Measurements from ENCODE around the gene ERCC3. TPM values are rescaled to one million over a fixed set of nuclear protein-coding genes. Genes with fewer than 3 reads are reported as not detected.
"Not testable (repeated sequence)": the region's sequence is repeated elsewhere in the genome, so short reads cannot be mapped to it uniquely, and the experiment has no call there.

ERCC3 gene
- total RNA-seq, 1 donor = 45.3 TPM

- no peak overlapping the region for H3K4me3 ChIP-seq (ENCODE audit: low read length)
- no peaks in the 10 kb centered on the region for H3K27me3 ChIP-seq (ENCODE audit: insufficient read depth, low read length)
- no peaks in the 10 kb centered on the region for H3K4me1 ChIP-seq (ENCODE audit: insufficient read depth, low read length)
- no peaks in the 10 kb centered on the region for H3K9me3 ChIP-seq (ENCODE audit: low read depth, low read length)
These were observed 37.6 kb downstream of the ERCC3 start for GRCh38 chr2:127256381-127256780.

GRCh38 chr2:127255721-127256120 lies 38.2 kb downstream of the ERCC3 start:
- Histone ChIP-seq H3K4me1 (ENCODE audit: insufficient read depth, low read length) (no peaks in the 10 kb centered on the region), H3K27me3 (ENCODE audit: insufficient read depth, low read length) (no peaks in the 10 kb centered on the region), H3K4me3 (ENCODE audit: low read length) (no peak overlapping the region), H3K9me3 (ENCODE audit: low read depth, low read length) (no peaks in the 10 kb centered on the region)

GRCh38 chr2:127255146-127255545 lies 38.8 kb downstream of the ERCC3 start:
- Histone ChIP-seq H3K4me3 (ENCODE audit: low read length) (no peak overlapping the region), H3K9me3 (ENCODE audit: low read depth, low read length) (no peaks in the 10 kb centered on the region), H3K27me3 (ENCODE audit: insufficient read depth, low read length) (no peaks in the 10 kb centered on the region), H3K4me1 (ENCODE audit: insufficient read depth, low read length) (no peaks in the 10 kb centered on the region)

GRCh38 chr2:127254386-127254981 lies 39.5 kb downstream of the ERCC3 start:
- H3K4me3 ChIP-seq (ENCODE audit: low read length) = no peak overlapping the region
- no peaks in the 10 kb centered on the region for H3K4me1 ChIP-seq (ENCODE audit: insufficient read depth, low read length)
- H3K9me3 ChIP-seq (ENCODE audit: low read depth, low read length) = no peaks in the 10 kb centered on the region
- H3K27me3 ChIP-seq (ENCODE audit: insufficient read depth, low read length) = no peaks in the 10 kb centered on the region

- H3K27me3 ChIP-seq (ENCODE audit: insufficient read depth, low read length); H3K9me3 ChIP-seq (ENCODE audit: low read depth, low read length); H3K4me3 ChIP-seq (ENCODE audit: low read length); H3K4me1 ChIP-seq (ENCODE audit: insufficient read depth, low read length): not testable (repeated sequence)
These were observed 52.8 kb downstream of the ERCC3 start for GRCh38 chr2:127241184-127241583.

GRCh38 chr2:127239395-127239794 lies 54.5 kb downstream of the ERCC3 start:
- no peaks in the 10 kb centered on the region for H3K4me1 ChIP-seq (ENCODE audit: insufficient read depth, low read length)
- H3K27me3 ChIP-seq (ENCODE audit: insufficient read depth, low read length) = no peaks in the 10 kb centered on the region
- no peak overlapping the region for H3K4me3 ChIP-seq (ENCODE audit: low read length)
- no peaks in the 10 kb centered on the region for H3K9me3 ChIP-seq (ENCODE audit: low read depth, low read length)

GRCh38 chr2:127237768-127238167 lies 56.2 kb downstream of the ERCC3 start:
- not testable (repeated sequence) for H3K27me3 ChIP-seq (ENCODE audit: insufficient read depth, low read length); H3K4me3 ChIP-seq (ENCODE audit: low read length); H3K9me3 ChIP-seq (ENCODE audit: low read depth, low read length); H3K4me1 ChIP-seq (ENCODE audit: insufficient read depth, low read length)

GRCh38 chr2:127235082-127235702 lies 58.8 kb downstream of the ERCC3 start:
- Histone ChIP-seq H3K4me3 (ENCODE audit: low read length) (no peak overlapping the region), H3K4me1 (ENCODE audit: insufficient read depth, low read length) (no peaks in the 10 kb centered on the region), H3K27me3 (ENCODE audit: insufficient read depth, low read length) (no peaks in the 10 kb centered on the region), H3K9me3 (ENCODE audit: low read depth, low read length) (no peaks in the 10 kb centered on the region)

GRCh38 chr2:127233710-127234109 lies 60.2 kb downstream of the ERCC3 start:
- H3K4me3 ChIP-seq (ENCODE audit: low read length) = no peak overlapping the region
- H3K27me3 ChIP-seq (ENCODE audit: insufficient read depth, low read length) = no peaks in the 10 kb centered on the region
- H3K9me3 ChIP-seq (ENCODE audit: low read depth, low read length) = no peaks in the 10 kb centered on the region
- no peaks in the 10 kb centered on the region for H3K4me1 ChIP-seq (ENCODE audit: insufficient read depth, low read length)

- no peaks in the 10 kb centered on the region for H3K4me1 ChIP-seq (ENCODE audit: insufficient read depth, low read length)
- no peaks in the 10 kb centered on the region for H3K27me3 ChIP-seq (ENCODE audit: insufficient read depth, low read length)
- H3K9me3 ChIP-seq (ENCODE audit: low read depth, low read length) = no peaks in the 10 kb centered on the region
- H3K4me3 ChIP-seq (ENCODE audit: low read length) = no peak overlapping the region
These were observed 62.6 kb downstream of the ERCC3 start for GRCh38 chr2:127231130-127231865.

- Histone ChIP-seq H3K9me3 (ENCODE audit: low read depth, low read length) (no peaks in the 10 kb centered on the region), H3K27me3 (ENCODE audit: insufficient read depth, low read length) (peaks cover 11% of the 10 kb centered on the region), H3K4me3 (ENCODE audit: low read length) (no peak overlapping the region), H3K4me1 (ENCODE audit: insufficient read depth, low read length) (no peaks in the 10 kb centered on the region)
These were observed 64.4 kb downstream of the ERCC3 start for GRCh38 chr2:127229555-127229954.

GRCh38 chr2:127228102-127228501 lies 65.8 kb downstream of the ERCC3 start:
- Histone ChIP-seq H3K27me3 (ENCODE audit: insufficient read depth, low read length) (peaks cover 18% of the 10 kb centered on the region), H3K4me3 (ENCODE audit: low read length) (no peak overlapping the region)

GRCh38 chr2:127227264-127227660 lies 66.7 kb downstream of the ERCC3 start:
- H3K9me3 ChIP-seq (ENCODE audit: low read depth, low read length); H3K4me1 ChIP-seq (ENCODE audit: insufficient read depth, low read length); H3K4me3 ChIP-seq (ENCODE audit: low read length): not testable (repeated sequence)
- H3K27me3 ChIP-seq (ENCODE audit: insufficient read depth, low read length) = peaks cover 25% of the 10 kb centered on the region

More at GRCh38 chr2:127228102-127228501, 65.8 kb downstream of the ERCC3 start:
- no peaks in the 10 kb centered on the region for H3K9me3 ChIP-seq (ENCODE audit: low read depth, low read length)
- no peaks in the 10 kb centered on the region for H3K4me1 ChIP-seq (ENCODE audit: insufficient read depth, low read length)

- no peaks in the 10 kb centered on the region for H3K4me1 ChIP-seq (ENCODE audit: insufficient read depth, low read length)
- peaks cover 29% of the 10 kb centered on the region for H3K27me3 ChIP-seq (ENCODE audit: insufficient read depth, low read length)
- H3K4me3 ChIP-seq (ENCODE audit: low read length) = no peak overlapping the region
- H3K9me3 ChIP-seq (ENCODE audit: low read depth, low read length) = no peaks in the 10 kb centered on the region
These were observed 67.3 kb downstream of the ERCC3 start for GRCh38 chr2:127226520-127227263.

GRCh38 chr2:127226132-127226519 lies 67.8 kb downstream of the ERCC3 start:
- H3K4me1 ChIP-seq (ENCODE audit: insufficient read depth, low read length) = no peaks in the 10 kb centered on the region
- H3K4me3 ChIP-seq (ENCODE audit: low read length) = no peak overlapping the region
- peaks cover 32% of the 10 kb centered on the region for H3K27me3 ChIP-seq (ENCODE audit: insufficient read depth, low read length)
- H3K9me3 ChIP-seq (ENCODE audit: low read depth, low read length) = no peaks in the 10 kb centered on the region

All from mononuclear cell (primary cell).